SIG-M5 treated with dmso at 0.1 percent for 504 hours (cell line): ENCODE results near the gene KLHL7.
"Not testable (repeated sequence)": the region's sequence is repeated elsewhere in the genome, so short reads cannot be mapped to it uniquely, and the experiment has no call there.

Experiments used
- DNase-seq: peaks from one replicate; lab custom pipeline; 2025; ENCODE audit not compliant: unreplicated experiment; lab: John Stamatoyannopoulos, UW

The KLHL7 gene

GRCh38 chr7:23212395-23212794, 106.8 kb downstream of the KLHL7 start:
- DNase-seq, result no peak

- no peak for DNase-seq
Measured at GRCh38 chr7:23212841-23213240, 107.3 kb downstream of the KLHL7 start.

GRCh38 chr7:23213755-23214154, 108.2 kb downstream of the KLHL7 start:
- DNase-seq, result no peak

GRCh38 chr7:23214423-23214822, 108.8 kb downstream of the KLHL7 start:
- no peak for DNase-seq

- no peak for DNase-seq
Measured at GRCh38 chr7:23214938-23215337, 109.4 kb downstream of the KLHL7 start.

- peak; percentile 66 for DNase-seq
Measured at GRCh38 chr7:23216021-23216420, 110.4 kb downstream of the KLHL7 start.

- DNase-seq, result no peak
Measured at GRCh38 chr7:23218196-23218595, 112.6 kb downstream of the KLHL7 start.

- DNase-seq, result no peak
Measured at GRCh38 chr7:23220690-23221305, 115.2 kb downstream of the KLHL7 start.

GRCh38 chr7:23222439-23223030, 117.0 kb downstream of the KLHL7 start:
- DNase-seq, result no peak

GRCh38 chr7:23224364-23224763, 118.8 kb downstream of the KLHL7 start:
- DNase-seq, result not testable (repeated sequence)

- DNase-seq, result no peak
Measured at GRCh38 chr7:23226844-23227450, 121.4 kb downstream of the KLHL7 start.
